Thoracic aorta (tissue), 2 donors: ENCODE measurements around the gene ATL3. TPM values are rescaled to one million over a fixed set of nuclear protein-coding genes. Genes with fewer than 3 reads are reported as not detected.
"Not testable (repeated sequence)": the region's sequence is repeated elsewhere in the genome, so short reads cannot be mapped to it uniquely, and the experiment has no call there.

Experiments used
- ATAC-seq: fragments of 150-250 bp; one replicate; pipeline ENCODE4 v1.8.0; 2017; ENCODE audit warnings: low read depth; ENCODE audit not compliant: insufficient number of reproducible peaks, low FRiP score
- DNase-seq: peaks from one replicate; pipeline ENCODE4 v3.0.0-alpha.2; 2020; ENCODE audit warnings: low spot score
- H3K27ac ChIP-seq, 2 donors: fragments of 200-600 bp; sonication (generic); 1 replicate in 1 of 2; 2 replicates in 1 of 2; pipeline ENCODE4 v1.5.1; 2016; ENCODE audit warnings: mild to moderate bottlenecking in 2 of 2, moderate library complexity in 2 of 2
- H3K27me3 ChIP-seq: fragments of 200-600 bp; sonication (generic); replicated peaks from 2 replicates; pipeline ENCODE4 v1.6.0; 2016; ENCODE audit warnings: mild to moderate bottlenecking; ENCODE audit not compliant: insufficient read depth
- H3K36me3 ChIP-seq: fragments of 200-600 bp; sonication (generic); one replicate; pipeline ENCODE4 v1.5.1; 2016
- H3K4me1 ChIP-seq, 2 donors: fragments of 200-600 bp; sonication (generic); 1 replicate in 1 of 2; 2 replicates in 1 of 2; pipeline versions ENCODE4 v1.5.1 to v1.6.0; 2016; ENCODE audit warnings: low read depth in 2 of 2, mild to moderate bottlenecking in 1 of 2; ENCODE audit not compliant: control insufficient read depth in 1 of 2
- H3K4me3 ChIP-seq: fragments of 200-600 bp; sonication (generic); 2 replicates; pipeline ENCODE4 v1.5.1; 2016; ENCODE audit warnings: mild to moderate bottlenecking
- H3K9me3 ChIP-seq: fragments of 200-600 bp; sonication (generic); 2 replicates; pipeline ENCODE4 v1.5.1; 2016
- CTCF ChIP-seq: fragments of 200-600 bp; sonication (generic); IDR thresholded peaks from one replicate; pipeline ENCODE4 v1.5.1; 2019; ENCODE audit warnings: antibody characterized with exemption
- total RNA-seq, 2 donors: library from RNA; depleted of rRNA; stranded (reverse); fragments of >200 nt; gene quantifications; one replicate each; pipeline versions ENCODE4 v1.1.0 to v1.2.3, GENCODE V29; 2016

Gene ATL3
- total RNA-seq, 2 donors from 2014 or later, result 188 to 192 TPM

- ATAC-seq, result no peak
- H3K4me1 ChIP-seq, result peaks cover 24 to 56% of the 10 kb centered on the region in 2 donors
- peak overlapping the region; percentile 18 to 47 for H3K27ac ChIP-seq
- H3K9me3 ChIP-seq, result no peaks in the 10 kb centered on the region
- no peak for DNase-seq
- H3K36me3 ChIP-seq, result no peaks in the 10 kb centered on the region
- H3K27me3 ChIP-seq, result no peaks in the 10 kb centered on the region
- TF ChIP-seq CTCF, result no peak
- H3K4me3 ChIP-seq, result no peak overlapping the region
Measured at GRCh38 chr11:63608353-63609345, 62.5 kb downstream of the ATL3 start.

DNA sequence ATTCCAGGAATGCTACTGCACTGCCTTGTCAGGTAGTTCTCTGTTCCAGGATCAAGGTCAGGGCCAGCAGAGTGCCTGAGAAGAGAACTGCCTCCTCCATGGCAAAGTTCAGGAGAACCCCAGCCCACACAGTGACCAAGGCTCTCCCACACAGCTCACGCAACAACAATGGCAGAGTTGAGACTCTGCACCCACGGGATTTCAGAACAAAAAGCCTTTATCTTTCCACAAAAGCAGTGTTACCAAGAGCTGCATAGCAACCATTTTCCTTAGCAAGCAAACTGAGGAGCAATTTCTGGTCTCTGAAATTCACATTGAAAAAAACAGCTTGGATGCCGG lies 68.0 kb downstream of the ATL3 start:
- no peak for TF ChIP-seq CTCF
- Histone ChIP-seq H3K4me3 (no peak overlapping the region), H3K27me3 (no peaks in the 10 kb centered on the region), H3K9me3 (no peaks in the 10 kb centered on the region), H3K27ac (peak overlapping the region; percentile 47 to 67), H3K36me3 (no peaks in the 10 kb centered on the region), H3K4me1 (peaks cover 19 to 30% of the 10 kb centered on the region in 2 donors)
- DNase-seq (no peak), ATAC-seq (no peak)

DNA sequence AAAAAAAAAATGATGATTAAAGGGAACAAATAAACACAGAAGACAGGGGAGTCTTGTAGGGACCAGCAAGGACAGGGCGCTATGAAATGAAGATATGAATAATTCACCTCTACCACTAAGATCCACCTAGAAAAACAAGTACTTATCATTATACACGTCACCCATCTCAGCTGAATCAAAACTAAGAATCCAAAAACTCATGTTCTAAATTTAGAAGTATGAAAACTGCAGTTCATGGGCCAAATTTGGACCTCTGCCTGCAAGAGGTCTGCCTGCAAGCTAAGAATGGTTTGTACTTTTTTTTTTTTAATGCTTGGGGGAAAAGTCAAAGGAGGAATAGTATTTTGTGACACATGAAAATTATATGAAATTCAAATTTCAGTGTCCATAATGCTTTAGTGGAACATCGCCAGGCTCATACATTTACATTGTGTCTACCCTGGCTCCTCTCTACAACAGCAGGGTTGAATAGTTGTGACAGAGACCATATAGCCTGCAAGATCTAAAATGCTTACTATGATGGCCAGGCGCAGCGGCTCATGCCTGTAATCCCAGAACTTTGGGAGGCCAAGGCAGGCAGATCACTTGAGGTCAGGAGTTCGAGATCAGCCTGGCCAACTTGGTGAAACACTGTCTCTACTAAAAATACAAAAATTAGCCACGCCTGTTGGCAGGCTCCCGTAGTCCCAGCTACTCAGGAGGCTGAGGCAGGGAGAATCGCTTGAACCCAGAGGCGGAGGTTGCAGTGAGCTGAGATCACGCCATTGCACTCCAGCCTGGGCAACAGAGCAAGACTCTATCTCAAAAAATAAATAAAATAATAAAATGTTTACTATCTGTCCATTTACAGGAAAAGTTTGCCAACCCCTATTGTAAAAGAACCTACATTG lies 68.6 kb downstream of the ATL3 start:
- peak overlapping the region; percentile 47 to 67 for H3K27ac ChIP-seq
- not testable (repeated sequence) for H3K9me3 ChIP-seq

DNA sequence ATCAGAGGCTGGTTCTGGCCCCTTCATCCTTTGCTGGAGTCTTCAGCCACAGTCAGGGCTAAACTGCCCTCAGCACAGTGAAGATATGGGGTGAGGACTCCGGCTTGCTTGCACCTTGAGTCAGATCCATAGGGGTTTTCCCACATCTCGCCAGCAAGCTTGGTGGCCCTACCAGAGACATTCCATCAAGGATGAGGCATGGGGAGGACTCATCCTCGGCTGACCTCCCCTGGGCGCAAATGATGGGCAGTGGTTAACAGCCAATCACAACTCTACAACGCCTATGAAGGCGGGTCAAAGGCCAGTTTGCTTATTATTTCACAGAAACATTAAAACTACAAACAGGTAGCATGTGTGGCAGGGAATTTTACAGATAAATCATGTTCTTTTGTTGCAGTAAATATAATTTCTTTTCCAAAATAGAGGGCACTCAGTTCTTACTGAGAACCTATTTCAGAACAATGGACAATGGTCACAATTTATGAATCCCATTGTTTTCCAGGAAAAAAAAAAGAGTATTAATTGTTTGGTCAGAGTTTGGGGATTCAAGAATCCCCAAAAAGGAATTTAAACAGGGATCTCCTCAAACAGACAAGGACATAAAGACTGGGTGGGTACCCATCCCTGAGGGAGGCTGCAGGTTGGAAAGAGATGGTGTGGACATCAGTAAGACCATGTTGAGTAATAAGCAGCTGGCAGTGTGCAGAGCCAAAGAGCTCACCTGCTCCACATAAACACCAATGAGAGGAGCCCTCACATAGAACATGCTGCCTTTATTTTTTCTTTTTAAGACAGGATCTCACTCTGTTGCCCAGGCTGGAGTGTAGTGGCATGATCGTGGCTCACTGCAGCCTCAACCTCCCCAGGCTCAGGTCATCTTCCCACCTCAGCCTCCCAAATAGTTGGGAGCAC lies 71.7 kb downstream of the ATL3 start:
- H3K27ac ChIP-seq, result no peak overlapping the region
- TF ChIP-seq CTCF, result no peak
- H3K4me1 ChIP-seq, result peaks cover 19 to 27% of the 10 kb centered on the region in 2 donors
- H3K27me3 ChIP-seq, result no peaks in the 10 kb centered on the region
- H3K4me3 ChIP-seq, result no peak overlapping the region
- ATAC-seq (no peak), DNase-seq (no peak)
- peaks cover 7% of the 10 kb centered on the region for H3K36me3 ChIP-seq
- no peaks in the 10 kb centered on the region for H3K9me3 ChIP-seq

More for the DNA sequence above, 68.6 kb downstream of the ATL3 start:
- H3K27me3 ChIP-seq, H3K36me3 ChIP-seq, DNase-seq: not testable (repeated sequence)
- Histone ChIP-seq H3K4me3 (peak overlapping the region; percentile 33), H3K4me1 (peaks cover 19 to 29% of the 10 kb centered on the region in 2 donors)
- peak; percentile 31 for ATAC-seq

- no peak overlapping the region for H3K4me3 ChIP-seq
- H3K9me3 ChIP-seq, result no peaks in the 10 kb centered on the region
- peaks cover 15 to 22% of the 10 kb centered on the region in 2 donors for H3K4me1 ChIP-seq
- no peaks in the 10 kb centered on the region for H3K27me3 ChIP-seq
- no peak for TF ChIP-seq CTCF
- ATAC-seq (no peak), DNase-seq (no peak)
- no peak overlapping the region for H3K27ac ChIP-seq
- peaks cover 7% of the 10 kb centered on the region for H3K36me3 ChIP-seq
Measured at GRCh38 chr11:63598556-63598955, 72.6 kb downstream of the ATL3 start.
